Omental fat pad (tissue), 4 donors: ENCODE measurements around the gene DYNLRB2. TPM values are rescaled to one million over a fixed set of nuclear protein-coding genes. Genes with fewer than 3 reads are reported as not detected.

Source experiments
- ATAC-seq: fragments of 150-250 bp; one replicate; pipeline ENCODE4 v1.9.1; 2016; ENCODE audit warnings: mild to moderate bottlenecking, moderate library complexity; ENCODE audit not compliant: low FRiP score
- DNase-seq: peaks from one replicate; pipeline ENCODE4 v3.0.0-alpha.2; 2019; ENCODE audit warnings: low spot score
- total RNA-seq, 4 donors: library from RNA; depleted of rRNA; stranded (reverse); fragments of >200 nt; gene quantifications; one replicate each; pipeline ENCODE4 v1.1.0, GENCODE V29; 2016
- TF ChIP-seq, protein P1 (sequence below), 3 donors: fragments of 450-650 bp; IDR thresholded peaks; one replicate each; pipeline ENCODE4 v1.5.1; 2016 to 2017; ENCODE audit warnings: antibody characterized with exemption in 3 of 3, mild to moderate bottlenecking in 3 of 3, moderate library complexity in 2 of 3

DYNLRB2 gene
- total RNA-seq, 4 donors from 2014 or later = 1.5 to 8.2 TPM; not detected in 2

DNA sequence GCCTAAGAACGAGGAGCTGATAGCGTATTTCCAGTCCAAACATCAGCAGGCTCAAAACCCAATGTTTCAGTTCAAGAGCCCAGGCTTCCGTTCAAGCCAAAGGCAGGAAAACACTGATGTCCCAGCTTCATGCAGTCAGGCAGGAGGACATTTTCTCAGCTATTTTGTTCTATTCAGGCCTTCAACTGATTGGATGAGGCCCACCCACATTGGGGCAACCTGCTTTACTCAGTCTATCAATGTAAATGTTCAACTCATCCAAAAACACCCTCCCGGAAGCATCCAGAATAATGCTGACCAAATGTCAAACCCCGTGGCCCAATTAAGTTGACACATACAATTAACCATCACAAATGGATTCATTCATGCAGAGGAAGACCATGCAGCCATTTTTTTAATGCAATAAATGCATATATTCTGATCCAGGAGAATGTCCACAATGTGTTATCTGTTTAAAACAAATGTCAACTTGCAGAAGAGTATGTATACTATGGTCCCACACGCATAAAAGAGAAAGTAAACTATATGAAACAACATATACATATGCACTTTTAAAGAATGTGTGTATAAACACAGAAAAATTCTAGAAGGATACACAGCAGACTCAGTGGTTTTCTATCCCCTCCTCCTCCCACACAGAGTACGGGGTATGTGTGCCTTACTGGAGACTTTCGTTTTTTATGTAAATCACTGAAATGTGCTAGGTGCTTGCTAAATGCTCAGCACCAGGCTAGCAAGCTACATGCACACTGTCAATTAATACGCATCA lies 28.8 kb upstream of the DYNLRB2 start:
- no peak for ATAC-seq
- TF ChIP-seq, protein P1, sequence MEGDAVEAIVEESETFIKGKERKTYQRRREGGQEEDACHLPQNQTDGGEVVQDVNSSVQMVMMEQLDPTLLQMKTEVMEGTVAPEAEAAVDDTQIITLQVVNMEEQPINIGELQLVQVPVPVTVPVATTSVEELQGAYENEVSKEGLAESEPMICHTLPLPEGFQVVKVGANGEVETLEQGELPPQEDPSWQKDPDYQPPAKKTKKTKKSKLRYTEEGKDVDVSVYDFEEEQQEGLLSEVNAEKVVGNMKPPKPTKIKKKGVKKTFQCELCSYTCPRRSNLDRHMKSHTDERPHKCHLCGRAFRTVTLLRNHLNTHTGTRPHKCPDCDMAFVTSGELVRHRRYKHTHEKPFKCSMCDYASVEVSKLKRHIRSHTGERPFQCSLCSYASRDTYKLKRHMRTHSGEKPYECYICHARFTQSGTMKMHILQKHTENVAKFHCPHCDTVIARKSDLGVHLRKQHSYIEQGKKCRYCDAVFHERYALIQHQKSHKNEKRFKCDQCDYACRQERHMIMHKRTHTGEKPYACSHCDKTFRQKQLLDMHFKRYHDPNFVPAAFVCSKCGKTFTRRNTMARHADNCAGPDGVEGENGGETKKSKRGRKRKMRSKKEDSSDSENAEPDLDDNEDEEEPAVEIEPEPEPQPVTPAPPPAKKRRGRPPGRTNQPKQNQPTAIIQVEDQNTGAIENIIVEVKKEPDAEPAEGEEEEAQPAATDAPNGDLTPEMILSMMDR (IDR thresholded peaks at IDR 0.05) = no peak
- DNase-seq = no peak

DNA sequence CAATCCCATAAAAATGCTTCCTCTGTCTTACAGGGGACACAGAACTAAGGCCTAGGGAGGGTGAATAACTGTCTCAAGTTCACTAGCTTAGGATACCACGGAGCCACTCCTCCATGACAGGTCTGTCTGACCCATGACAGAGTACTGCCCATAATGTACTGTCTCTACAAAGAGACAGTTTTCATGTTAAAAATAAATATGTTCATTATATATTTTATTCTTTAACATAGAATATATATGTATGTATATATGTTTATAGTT lies 28.3 kb upstream of the DYNLRB2 start:
- DNase-seq (no peak), ATAC-seq (no peak)
- TF ChIP-seq, protein P1 (IDR thresholded peaks at IDR 0.05) = no peak

DNA sequence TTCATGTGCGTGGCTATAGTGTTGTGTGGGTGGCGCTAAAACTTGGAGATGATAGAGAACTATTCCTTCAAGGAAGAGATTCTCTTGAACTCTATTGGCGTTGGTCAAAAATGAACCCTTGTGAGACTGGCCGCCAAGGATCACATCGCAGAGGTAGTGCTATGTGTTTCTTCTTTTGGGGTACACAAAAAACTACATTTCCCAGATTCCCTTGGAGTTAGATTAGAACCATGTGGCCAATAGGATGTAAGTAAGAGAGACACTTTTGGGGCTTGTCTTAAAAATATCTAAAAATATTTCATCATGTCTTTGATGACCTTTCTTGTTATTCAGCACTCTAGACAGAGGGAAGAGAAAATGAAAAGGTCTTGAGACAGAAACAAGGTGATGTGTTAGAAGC lies 25.4 kb upstream of the DYNLRB2 start:
- TF ChIP-seq, protein P1 (IDR thresholded peaks at IDR 0.05) = no peak
- DNase-seq (no peak), ATAC-seq (no peak)

DNA sequence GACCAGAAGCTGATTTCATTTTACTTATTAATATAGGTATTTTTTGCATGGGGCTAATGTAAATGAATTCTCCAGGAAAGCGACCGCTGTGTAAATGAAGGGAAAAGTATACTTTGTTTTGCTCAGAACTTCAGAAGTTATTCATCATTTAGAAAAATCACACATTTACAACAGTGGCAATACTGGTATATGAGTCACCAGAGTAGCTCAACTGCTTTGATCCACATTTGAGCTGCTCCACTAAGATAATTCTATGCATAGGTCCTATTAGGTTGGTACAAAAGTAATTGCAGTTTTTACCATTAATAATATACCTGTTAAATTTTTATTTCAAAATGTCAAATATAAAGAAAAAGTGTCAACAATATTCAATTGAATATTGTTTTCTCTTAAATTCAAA lies 22.9 kb upstream of the DYNLRB2 start:
- DNase-seq (no peak), ATAC-seq (no peak)
- TF ChIP-seq, protein P1 (IDR thresholded peaks at IDR 0.05) = no peak

DNA sequence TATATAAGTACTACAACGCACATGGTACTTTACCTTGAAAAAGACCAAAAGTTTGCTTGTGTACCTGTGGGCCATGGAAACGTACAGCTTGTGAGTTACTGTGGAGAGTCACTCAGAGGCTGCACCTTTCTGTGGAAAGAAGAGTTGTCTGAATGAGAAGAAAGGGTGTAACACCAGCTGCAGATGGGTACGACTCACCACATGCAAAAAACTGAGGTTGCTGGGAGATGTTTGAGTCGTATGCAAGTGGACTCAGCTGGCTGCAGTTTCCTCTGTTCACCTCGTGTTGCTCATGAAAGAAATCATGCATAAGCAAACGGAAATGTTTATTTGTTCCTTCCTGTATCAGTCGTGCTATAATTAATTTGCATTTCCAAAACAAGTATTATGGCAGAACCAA lies 22.4 kb upstream of the DYNLRB2 start:
- DNase-seq (no peak), ATAC-seq (no peak)
- TF ChIP-seq, protein P1 (IDR thresholded peaks at IDR 0.05) = no peak

DNA sequence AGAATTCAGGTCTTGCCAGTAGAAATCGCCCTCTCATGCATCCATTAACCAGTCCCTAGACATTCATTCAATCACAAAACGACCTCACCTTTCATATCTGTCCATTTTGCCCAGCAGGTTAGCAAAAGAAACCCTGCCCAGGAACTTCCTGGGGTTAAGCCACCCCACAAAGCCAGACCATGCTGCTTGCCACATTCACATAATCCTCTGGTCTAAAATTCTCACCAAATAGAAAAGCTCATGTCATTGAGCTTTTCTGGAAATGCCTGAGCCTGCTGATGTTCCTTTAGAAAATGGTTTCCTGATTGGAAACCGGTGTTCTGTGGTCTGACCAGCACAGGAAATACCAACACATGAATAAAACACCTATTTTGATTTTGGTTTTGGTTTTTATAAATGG lies 21.6 kb upstream of the DYNLRB2 start:
- TF ChIP-seq, protein P1 (IDR thresholded peaks at IDR 0.05) = no peak
- ATAC-seq (no peak), DNase-seq (no peak)

DNA sequence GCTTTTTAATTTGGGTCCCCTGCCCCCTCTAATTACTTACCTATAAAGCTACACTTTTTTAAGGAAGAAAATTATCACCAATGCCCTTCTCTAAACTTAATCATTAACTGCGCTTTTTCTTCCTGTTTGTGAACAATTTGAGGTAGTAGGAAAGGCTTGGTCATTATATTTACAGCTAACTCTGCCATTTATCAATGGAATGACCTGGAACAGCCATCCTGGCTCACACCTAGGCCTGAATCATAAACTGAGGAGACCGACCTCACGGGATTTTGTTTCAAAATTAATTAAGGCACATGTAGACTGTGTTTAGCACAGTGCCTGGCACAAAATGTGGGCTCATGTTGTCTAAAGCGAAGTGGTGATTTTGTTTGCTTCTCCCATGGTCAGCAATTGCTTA lies 15.4 kb upstream of the DYNLRB2 start:
- DNase-seq (no peak), ATAC-seq (no peak)
- TF ChIP-seq, protein P1 (IDR thresholded peaks at IDR 0.05) = no peak
